GM23338 (cell line): ENCODE data around the gene CYSRT1. TPM values are rescaled to one million over a fixed set of nuclear protein-coding genes. Genes with fewer than 3 reads are reported as not detected.

ENCODE experiments used
- ATAC-seq: fragments of 200-7000 bp; cut with Tn5 transposase; 3 replicates; pipeline ENCODE4 v1.9.1; 2020
- DNase-seq: peaks from one replicate; pipeline ENCODE4 v3.0.0-alpha.2; 2015; ENCODE audit warnings: low spot score
- H2AFZ ChIP-seq: fragments of 200-600 bp; sonication (generic); 2 replicates; pipeline ENCODE4 v1.8.0; 2016; ENCODE audit warnings: antibody characterized with exemption, mild to moderate bottlenecking, moderate library complexity
- H3F3A ChIP-seq: fragments of 200-600 bp; sonication (generic); replicated peaks from 2 replicates; pipeline ENCODE4 v1.8.0; 2017; ENCODE audit warnings: antibody characterized with exemption, mixed run types, low read depth
- H3K27ac ChIP-seq: fragments of 200-600 bp; sonication (generic); 2 replicates; pipeline ENCODE4 v1.6.1; 2016; ENCODE audit warnings: low read depth
- H3K27me3 ChIP-seq: fragments of 200-600 bp; sonication (generic); 2 replicates; pipeline ENCODE4 v1.8.0; 2016; ENCODE audit warnings: mild to moderate bottlenecking, mixed run types, moderate library complexity; ENCODE audit not compliant: insufficient read depth
- H3K36me3 ChIP-seq: fragments of 200-600 bp; sonication (generic); 2 replicates; pipeline ENCODE4 v1.8.0; 2016; ENCODE audit warnings: mild to moderate bottlenecking; ENCODE audit not compliant: insufficient read depth
- H3K4me1 ChIP-seq: fragments of 200-600 bp; sonication (generic); 2 replicates; pipeline ENCODE4 v1.8.0; 2016; ENCODE audit warnings: mild to moderate bottlenecking, moderate library complexity; ENCODE audit not compliant: insufficient read depth
- H3K4me2 ChIP-seq: fragments of 200-600 bp; sonication (generic); 2 replicates; pipeline ENCODE4 v1.7.1; 2017; ENCODE audit warnings: mixed run types
- H3K4me3 ChIP-seq: fragments of 200-600 bp; sonication (generic); 2 replicates; pipeline ENCODE4 v1.6.1; 2016; ENCODE audit warnings: mixed run types
- H3K79me2 ChIP-seq: fragments of 200-600 bp; sonication (generic); replicated peaks from 2 replicates; pipeline ENCODE4 v1.8.0; 2017; ENCODE audit warnings: mild to moderate bottlenecking; ENCODE audit not compliant: insufficient read depth
- H3K9me2 ChIP-seq: fragments of 200-600 bp; sonication (generic); 2 replicates; pipeline ENCODE4 v1.8.0; 2017; ENCODE audit not compliant: insufficient read depth
- H4K20me1 ChIP-seq: fragments of 200-600 bp; sonication (generic); replicated peaks from 2 replicates; pipeline ENCODE4 v1.8.0; 2017; ENCODE audit warnings: mild to moderate bottlenecking; ENCODE audit not compliant: insufficient read depth
- H3K27ac Mint-ChIP-seq: 2 replicates; pipeline ENCODE4 v1.8.0; 2020; ENCODE audit warnings: inconsistent platforms, mild to moderate bottlenecking, moderate library complexity, mixed read lengths
- H3K27me3 Mint-ChIP-seq: 3 replicates; pipeline ENCODE4 v1.8.0; 2022; ENCODE audit warnings: low read depth, mild to moderate bottlenecking, moderate library complexity, mixed read lengths, inconsistent platforms; ENCODE audit not compliant: insufficient read depth, poor library complexity
- H3K36me3 Mint-ChIP-seq: 3 replicates; pipeline ENCODE4 v1.8.0; 2021; ENCODE audit warnings: low read depth, mild to moderate bottlenecking, inconsistent platforms, moderate library complexity, mixed read lengths
- H3K4me1 Mint-ChIP-seq: 3 replicates; pipeline ENCODE4 v1.8.0; 2020; ENCODE audit warnings: mild to moderate bottlenecking, inconsistent platforms, mixed read lengths
- H3K4me3 Mint-ChIP-seq: 3 replicates; pipeline ENCODE4 v1.8.0; 2021; ENCODE audit warnings: moderate library complexity, mild to moderate bottlenecking, inconsistent platforms, mixed read lengths
- H3K9me3 Mint-ChIP-seq: 3 replicates; pipeline ENCODE4 v1.8.0; 2020; ENCODE audit warnings: moderate library complexity, mild to moderate bottlenecking, inconsistent platforms, mixed read lengths
- CTCF ChIP-seq, 2 experiments: fragments of 200-600 bp in 1 of 2; sonication (generic) in 1 of 2; conservative IDR thresholded peaks; 2 replicates each; pipeline versions ENCODE4 v1.5.1 to v1.6.1; 2016 to 2017; ENCODE audit warnings: antibody characterized with exemption in 2 of 2, low read depth in 2 of 2, mild to moderate bottlenecking in 2 of 2, moderate library complexity in 1 of 2
- ETS1 ChIP-seq: IDR thresholded peaks from 2 replicates; pipeline ENCODE4 v1.6.1; 2016; ENCODE audit warnings: antibody characterized with exemption
- EZH2 ChIP-seq: fragments of 200-600 bp; sonication (generic); IDR thresholded peaks from one replicate; pipeline ENCODE4 v1.8.0; 2017; ENCODE audit warnings: antibody characterized with exemption, mild to moderate bottlenecking, low read depth; ENCODE audit not compliant: unreplicated experiment
- JUNB ChIP-seq: IDR thresholded peaks from one replicate; pipeline ENCODE4 v1.6.1; 2016; ENCODE audit warnings: antibody characterized with exemption; ENCODE audit not compliant: unreplicated experiment
- POLR2AphosphoS5 ChIP-seq: IDR thresholded peaks from 2 replicates; pipeline ENCODE4 v1.6.1; 2016; ENCODE audit warnings: antibody characterized with exemption, low read depth
- STAT1 ChIP-seq: IDR thresholded peaks from one replicate; pipeline ENCODE4 v1.6.1; 2016; ENCODE audit warnings: antibody characterized with exemption; ENCODE audit not compliant: unreplicated experiment
- ZNF114 ChIP-seq: fragments of 250-450 bp; sonication (Bioruptor Pico); IDR thresholded peaks from 2 replicates; pipeline ENCODE4 v1.5.0; 2020; ENCODE audit warnings: mild to moderate bottlenecking, moderate library complexity
- ZNF462 ChIP-seq: fragments of 250-450 bp; sonication (Bioruptor Pico); IDR thresholded peaks from 2 replicates; pipeline ENCODE4 v1.5.0; 2020; ENCODE audit warnings: mild to moderate bottlenecking, moderate library complexity
- polyA plus RNA-seq: library from polyadenylated mRNA; unstranded; fragments of >200 nt; fragmentation: Nextera tagmentation; extraction: Ambion mirVana; gene quantifications from 2 replicates; pipeline ENCODE4 v1.2.1, GENCODE V29; 2016
- total RNA-seq: library from RNA; depleted of rRNA; stranded (reverse); fragments of >200 nt; shearing (Covaris generic); gene quantifications from 2 replicates; pipeline ENCODE4 v1.2.3, GENCODE V29; 2014

The CYSRT1 gene
- total and polyA plus RNA-seq, 2 experiments from 2014 or later = 2.0 to 3.2 TPM

GRCh38 chr9:137191245-137191644 is 33.7 kb upstream of the CYSRT1 start (continued):
- TF ChIP-seq CTCF (conservative IDR thresholded peaks at IDR 0.05; ENCODE audit: low read depth in 2 of 2) = no peak
- TF ChIP-seq ZNF462 = no peak
- TF ChIP-seq JUNB = no peak
- no peak for TF ChIP-seq STAT1
- no peak for TF ChIP-seq EZH2

GRCh38 chr9:137191691-137192447 is 33.1 kb upstream of the CYSRT1 start:
- Mint-ChIP-seq H3K9me3 (no peaks in the 10 kb centered on the region; the same call in 2 of the 3 replicates), H3K27me3 (peaks cover 12% of the 10 kb centered on the region), H3K4me1 (peaks cover 16% of the 10 kb centered on the region), H3K4me3 (no peak overlapping the region), H3K27ac (no peak overlapping the region), H3K36me3 (peaks cover 5% of the 10 kb centered on the region)
- Histone ChIP-seq H3K79me2 (peaks cover 36% of the 10 kb centered on the region), H3F3A (0 out of 2 replicates have a peak, but pooled peaks cover 4% of the 10 kb centered on the region), H4K20me1 (peaks cover 4% of the 10 kb centered on the region; the same call in 1 of the 2 replicates), H2AFZ (no peak overlapping the region), H3K9me2 (no peaks in the 10 kb centered on the region), H3K4me2 (no peak overlapping the region), H3K4me3 (no peak overlapping the region), H3K27me3 (no peaks in the 10 kb centered on the region), H3K27ac (no peak overlapping the region), H3K4me1 (peaks cover 13% of the 10 kb centered on the region), H3K36me3 (no peaks in the 10 kb centered on the region)
- ATAC-seq (no peak), DNase-seq (no peak)
- TF ChIP-seq JUNB (no peak), ZNF114 (CRISPR knock-in tag) (no peak), CTCF (conservative IDR thresholded peaks at IDR 0.05; ENCODE audit: low read depth in 2 of 2) (no peak), POLR2AphosphoS5 (no peak), ETS1 (no peak)
